ENCODE results near the gene ZNF777. TPM values are rescaled to one million over a fixed set of nuclear protein-coding genes. Genes with fewer than 3 reads are reported as not detected.

Gene ZNF777
- total RNA-seq = 1 to 10 TPM; 5.1 to 8.5 (median 8.2) TPM

DNA sequence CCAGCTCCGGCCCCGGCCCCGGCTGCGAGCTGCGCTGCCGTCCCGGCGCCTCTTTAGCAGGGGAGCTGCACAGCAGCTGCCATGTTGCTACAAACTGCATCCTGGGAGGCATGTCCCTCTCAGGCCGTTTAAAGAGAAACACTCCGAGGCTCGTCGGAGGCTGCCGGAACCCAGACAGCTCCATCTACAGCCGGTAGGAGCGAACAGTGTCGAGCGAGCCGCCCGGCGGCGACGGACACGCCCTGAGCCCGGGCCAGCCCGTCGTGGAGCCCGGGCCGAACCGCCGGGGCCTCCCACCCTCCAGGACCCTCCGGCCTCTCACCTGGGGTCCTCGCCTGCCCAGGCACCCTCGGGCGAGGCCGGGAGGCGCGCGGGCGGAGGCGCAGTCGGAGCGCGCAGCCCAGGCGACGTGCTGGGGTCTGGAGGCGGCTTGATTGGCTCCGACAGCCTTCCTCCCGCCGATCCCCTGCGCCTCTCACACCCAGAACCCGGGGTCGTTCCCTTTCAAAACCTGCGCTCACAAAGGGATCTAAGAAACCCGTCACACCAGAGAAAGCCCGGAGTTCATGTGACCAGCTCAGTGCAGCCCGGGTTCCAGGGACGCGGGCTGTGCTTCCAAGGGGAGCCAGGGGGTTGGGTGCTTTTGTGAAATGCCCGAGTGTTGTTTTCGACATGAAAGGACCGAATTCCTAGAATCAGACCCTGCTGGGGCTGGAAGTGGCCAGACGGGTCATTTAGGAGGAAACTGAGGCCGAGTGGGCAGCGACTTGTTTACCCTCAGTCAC, at the start of gene ZNF777:
ZNF777 (minus strand) TSS at position 570 of the 785 bp plus-strand sequence. CDS start 5,040 bp downstream, outside the sequence.
- peak; percentile 73 to 84 for DNase-seq (ENCODE audit: low spot score in 2 of 2)
- TF ChIP-seq POLR2A (IDR thresholded peaks at IDR 0.05) = no peak
- TF ChIP-seq, protein P1, sequence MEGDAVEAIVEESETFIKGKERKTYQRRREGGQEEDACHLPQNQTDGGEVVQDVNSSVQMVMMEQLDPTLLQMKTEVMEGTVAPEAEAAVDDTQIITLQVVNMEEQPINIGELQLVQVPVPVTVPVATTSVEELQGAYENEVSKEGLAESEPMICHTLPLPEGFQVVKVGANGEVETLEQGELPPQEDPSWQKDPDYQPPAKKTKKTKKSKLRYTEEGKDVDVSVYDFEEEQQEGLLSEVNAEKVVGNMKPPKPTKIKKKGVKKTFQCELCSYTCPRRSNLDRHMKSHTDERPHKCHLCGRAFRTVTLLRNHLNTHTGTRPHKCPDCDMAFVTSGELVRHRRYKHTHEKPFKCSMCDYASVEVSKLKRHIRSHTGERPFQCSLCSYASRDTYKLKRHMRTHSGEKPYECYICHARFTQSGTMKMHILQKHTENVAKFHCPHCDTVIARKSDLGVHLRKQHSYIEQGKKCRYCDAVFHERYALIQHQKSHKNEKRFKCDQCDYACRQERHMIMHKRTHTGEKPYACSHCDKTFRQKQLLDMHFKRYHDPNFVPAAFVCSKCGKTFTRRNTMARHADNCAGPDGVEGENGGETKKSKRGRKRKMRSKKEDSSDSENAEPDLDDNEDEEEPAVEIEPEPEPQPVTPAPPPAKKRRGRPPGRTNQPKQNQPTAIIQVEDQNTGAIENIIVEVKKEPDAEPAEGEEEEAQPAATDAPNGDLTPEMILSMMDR (IDR thresholded peaks at IDR 0.05) = peak in 2 of 3 donors; percentile 26 to 61
- H3K9me3 ChIP-seq = no peaks in the 10 kb centered on the region
- H3K4me1 ChIP-seq = no peaks in the 10 kb centered on the region
- H3K27me3 ChIP-seq = no peaks in the 10 kb centered on the region
- intact Hi-C loops (cut with DNase I; ENCODE audit: low total_unique reads) = no loop called here
- peak within 1 kb of the TSS; percentile 72 to 90 (median 80) for H3K4me3 ChIP-seq
- H3K27ac ChIP-seq = peak within 1 kb of the TSS; percentile 80 to 86
- no peaks in the 10 kb centered on the region for H3K36me3 ChIP-seq

DNA sequence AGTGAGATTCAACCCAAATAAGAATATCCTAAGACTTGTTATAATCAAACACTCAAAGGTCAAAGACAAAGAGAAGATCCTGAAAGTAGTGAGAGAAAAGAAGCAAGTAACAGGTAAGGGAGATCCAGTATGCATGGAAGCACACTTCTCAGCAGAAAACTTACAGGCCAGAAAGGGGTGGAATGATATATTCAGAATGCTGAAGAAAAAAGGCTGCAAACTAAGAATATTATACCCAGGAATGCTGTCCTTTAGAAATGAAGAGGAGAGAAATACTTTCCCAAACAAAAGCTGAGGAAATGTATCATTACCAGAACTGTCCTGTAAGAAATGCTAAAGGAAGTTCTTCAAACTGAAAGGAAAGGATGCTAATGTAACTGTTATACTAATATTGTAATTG, 49.4 kb upstream of the ZNF777 start:
- Histone ChIP-seq H3K4me1 (no peaks in the 10 kb centered on the region), H3K27ac (no peak overlapping the region), H3K36me3 (no peaks in the 10 kb centered on the region), H3K27me3 (no peaks in the 10 kb centered on the region), H3K4me3 (no peak overlapping the region), H3K9me3 (peaks cover 27 to 56% of the 10 kb centered on the region in 2 donors)
- DNase-seq (ENCODE audit: low spot score in 2 of 2) = no peak
- intact Hi-C loops (cut with DNase I; ENCODE audit: low total_unique reads) = no loop called here
- TF ChIP-seq POLR2AphosphoS5 (IDR thresholded peaks at IDR 0.05) (no peak), POLR2A (IDR thresholded peaks at IDR 0.05) (no peak)
- TF ChIP-seq, protein P1 (IDR thresholded peaks at IDR 0.05) = no peak

DNA sequence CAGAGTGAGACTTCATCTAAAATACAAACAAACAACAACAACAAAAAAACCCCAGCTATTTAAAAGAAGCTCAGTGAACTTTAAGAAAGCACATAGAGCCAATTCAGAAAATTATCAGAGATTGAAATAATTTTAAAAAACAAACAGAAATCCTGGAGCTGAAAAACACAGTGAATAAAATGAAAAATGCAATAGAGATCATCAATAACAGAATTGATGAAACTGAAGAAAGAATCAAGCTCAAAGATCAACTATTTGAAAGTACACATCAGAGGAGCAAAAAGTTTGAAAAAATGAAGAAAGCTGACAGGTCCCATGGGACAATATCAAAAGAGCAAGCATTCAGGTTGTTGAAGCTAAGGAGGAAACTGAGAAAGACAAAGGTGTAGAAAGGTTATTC, 48.9 kb upstream of the ZNF777 start:
- peaks cover 27 to 57% of the 10 kb centered on the region in 2 donors for H3K9me3 ChIP-seq
- intact Hi-C loops (cut with DNase I; ENCODE audit: low total_unique reads) = no loop called here
- H3K4me1 ChIP-seq = no peaks in the 10 kb centered on the region
- no peak overlapping the region for H3K27ac ChIP-seq
- H3K27me3 ChIP-seq = no peaks in the 10 kb centered on the region
- no peak overlapping the region for H3K4me3 ChIP-seq
- no peaks in the 10 kb centered on the region for H3K36me3 ChIP-seq
- TF ChIP-seq POLR2A (IDR thresholded peaks at IDR 0.05) (no peak), POLR2AphosphoS5 (IDR thresholded peaks at IDR 0.05) (no peak)
- TF ChIP-seq, protein P1 (IDR thresholded peaks at IDR 0.05) = no peak
- no peak for DNase-seq (ENCODE audit: low spot score in 2 of 2)

DNA sequence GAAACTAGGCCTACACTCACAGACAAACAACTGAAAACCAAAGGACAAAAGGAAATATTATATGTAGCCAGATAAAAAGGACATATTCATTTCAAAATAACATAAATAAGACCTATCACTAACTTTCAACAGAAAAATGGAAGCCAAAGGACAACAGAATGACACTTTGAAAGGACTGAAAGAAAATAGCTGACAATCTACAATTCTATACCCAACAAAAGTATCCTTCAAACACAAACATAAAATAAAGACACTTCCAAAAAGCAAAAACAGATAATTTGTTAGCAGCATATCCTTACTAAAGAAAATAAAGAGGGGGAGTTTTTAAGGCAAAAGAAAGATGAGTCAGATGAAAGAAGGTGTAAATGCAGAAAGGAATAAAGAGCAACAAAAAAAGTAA, 44.7 kb upstream of the ZNF777 start:
- Histone ChIP-seq H3K27ac (no peak overlapping the region), H3K4me1 (no peaks in the 10 kb centered on the region), H3K4me3 (no peak overlapping the region), H3K27me3 (no peaks in the 10 kb centered on the region), H3K36me3 (no peaks in the 10 kb centered on the region), H3K9me3 (peaks cover 24 to 33% of the 10 kb centered on the region in 2 donors)
- intact Hi-C loops (cut with DNase I; ENCODE audit: low total_unique reads) = no loop called here
- TF ChIP-seq, protein P1 (IDR thresholded peaks at IDR 0.05) = no peak
- TF ChIP-seq POLR2AphosphoS5 (IDR thresholded peaks at IDR 0.05) (no peak), POLR2A (IDR thresholded peaks at IDR 0.05) (no peak)
- DNase-seq (ENCODE audit: low spot score in 2 of 2) = no peak

DNA sequence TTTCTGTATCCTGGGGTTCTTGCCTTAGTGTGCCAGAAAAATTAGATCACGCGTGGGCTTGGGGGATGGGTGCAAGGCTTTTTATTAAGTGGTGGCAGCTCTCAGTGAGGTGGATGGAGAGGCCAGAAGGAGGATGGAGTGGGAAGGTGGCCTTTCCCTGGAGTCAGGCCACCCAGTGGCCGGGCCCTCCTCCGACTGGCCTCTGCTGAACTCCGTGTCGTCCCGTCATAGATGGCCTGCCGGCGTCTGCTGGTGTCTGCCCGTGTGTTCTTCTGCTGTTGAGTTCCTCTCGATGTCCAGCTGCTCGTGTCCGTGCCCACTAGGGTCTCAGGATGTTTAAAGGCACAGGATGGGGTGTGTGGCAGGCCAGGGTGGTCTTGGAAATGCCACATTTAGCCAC, 40.8 kb upstream of the ZNF777 start:
- no peak for TF ChIP-seq POLR2A (IDR thresholded peaks at IDR 0.05)
- TF ChIP-seq, protein P1 (IDR thresholded peaks at IDR 0.05) = no peak
- no peak for TF ChIP-seq POLR2AphosphoS5 (IDR thresholded peaks at IDR 0.05)
- no peak overlapping the region for H3K27ac ChIP-seq
- H3K36me3 ChIP-seq = no peaks in the 10 kb centered on the region
- H3K4me1 ChIP-seq = no peaks in the 10 kb centered on the region
- no peak for DNase-seq (ENCODE audit: low spot score in 2 of 2)
- peaks cover 6 to 13% of the 10 kb centered on the region in 2 donors for H3K9me3 ChIP-seq
- intact Hi-C loops (cut with DNase I; ENCODE audit: low total_unique reads) = no loop called here
- no peaks in the 10 kb centered on the region for H3K27me3 ChIP-seq
- H3K4me3 ChIP-seq = no peak overlapping the region
